K562 (cell line): ENCODE measurements around the gene YIPF2. TPM values are rescaled to one million over a fixed set of nuclear protein-coding genes. Genes with fewer than 3 reads are reported as not detected.

Experiments
- CBX5 ChIP-seq: IDR thresholded peaks from 2 replicates; pipeline ENCODE4 v1.6.1; 2014; ENCODE audit warnings: low read depth, borderline replicate concordance
- E2F6 ChIP-seq, 2 experiments: IDR thresholded peaks; 2 replicates each; pipeline ENCODE4 v1.6.1; 2011; ENCODE audit warnings: borderline replicate concordance in 1 of 2, control low read depth in 1 of 2, low read depth in 1 of 2, low read length in 1 of 2, mild to moderate bottlenecking in 1 of 2, mixed read lengths in 1 of 2, moderate library complexity in 1 of 2; ENCODE audit not compliant: insufficient read depth in 1 of 2, insufficient read length in 1 of 2, poor library complexity in 1 of 2, severe bottlenecking in 1 of 2; ENCODE audit errors: extremely low read depth in 1 of 2
- ELK1 ChIP-seq: sonication (generic); formaldehyde crosslinking; IDR thresholded peaks from 2 replicates; pipeline ENCODE4 v1.8.1; 2022; ENCODE audit warnings: missing genetic modification reagents
- HDAC2 ChIP-seq: fragments of 450-650 bp; IDR thresholded peaks from 2 replicates; pipeline ENCODE4 v1.6.1; 2016; ENCODE audit warnings: mild to moderate bottlenecking
- JUNB ChIP-seq: fragments of 450-650 bp; formaldehyde crosslinking; conservative IDR thresholded peaks from 2 replicates; pipeline ENCODE4 v1.4.0; 2020; ENCODE audit warnings: mild to moderate bottlenecking
- POLR2AphosphoS5 ChIP-seq: IDR thresholded peaks from 2 replicates; pipeline ENCODE4 v1.6.1; 2011; ENCODE audit warnings: mild to moderate bottlenecking, low read depth, low read length, moderate library complexity; ENCODE audit not compliant: control insufficient read depth, insufficient read depth
- RFX1 ChIP-seq: fragments of 450-650 bp; IDR thresholded peaks from 2 replicates; pipeline ENCODE4 v1.6.1; 2016; ENCODE audit warnings: mild to moderate bottlenecking, moderate library complexity
- SAP30 ChIP-seq: fragments of 200-600 bp; sonication (generic); IDR thresholded peaks from 2 replicates; pipeline ENCODE4 v1.6.1; 2012; ENCODE audit warnings: borderline replicate concordance, low read depth, mild to moderate bottlenecking, moderate library complexity, low read length, control low read depth, inconsistent platforms; ENCODE audit not compliant: insufficient read depth, poor library complexity, severe bottlenecking
- polyA plus RNA-seq, 8 experiments: library from polyadenylated mRNA; depleted of rRNA in 4 of 8; stranded (reverse) in 5 of 8; unstranded in 3 of 8; fragments of >200 nt; fragmentation: Nextera tagmentation in 2 of 8; fragmentation: Illumina TruSeq in 1 of 8; extraction: Ambion mirVana in 2 of 8; extraction: Trizol in 1 of 8; gene quantifications; 2 replicates each; pipeline versions ENCODE4 v1.2.1 to v1.2.3, GENCODE V29; 2011 to 2014; ENCODE audit warnings: inconsistent platforms in 1 of 8, missing spikeins in 1 of 8
- total RNA-seq, 7 experiments: library from RNA; depleted of rRNA in 6 of 7; stranded (reverse); fragments of >200 nt in 6 of 7; fragmentation: Illumina TruSeq in 2 of 7; extraction: Trizol in 2 of 7; gene quantifications; 2 replicates each; pipeline versions ENCODE4 v1.2.1 to v1.2.3, GENCODE V29; 2011 to 2021; ENCODE audit warnings: low replicate concordance in 1 of 7

The YIPF2 gene
- total and polyA plus RNA-seq, 9 of the 15 experiments (the other 6 are each of a cell fraction or from before 2014, with no cell fraction given) = 1.3 to 65.2 (median 31.6) TPM

GRCh38 chr19:10891405-10892086 is 36.9 kb downstream of the YIPF2 start (continued):
- TF ChIP-seq POLR2AphosphoS5 (no peak), HDAC2 (no peak), RFX1 (no peak), CBX5 (no peak), JUNB (CRISPR knock-in tag) (no peak), ELK1 (CRISPR knock-in tag) (no peak), E2F6 (IDR thresholded peaks at IDR 0.05; ENCODE audit: borderline replicate concordance in 1 of 2, extremely low read depth in 1 of 2, insufficient read depth in 1 of 2, insufficient read length in 1 of 2, low read depth in 1 of 2, low read length in 1 of 2, poor library complexity in 1 of 2, severe bottlenecking in 1 of 2) (no peak), SAP30 (no peak)
- TF ChIP-seq, all 486 proteins: peak for 0
